ENCODE measurements around the gene BCL10.

- TF ChIP-seq, protein P1, sequence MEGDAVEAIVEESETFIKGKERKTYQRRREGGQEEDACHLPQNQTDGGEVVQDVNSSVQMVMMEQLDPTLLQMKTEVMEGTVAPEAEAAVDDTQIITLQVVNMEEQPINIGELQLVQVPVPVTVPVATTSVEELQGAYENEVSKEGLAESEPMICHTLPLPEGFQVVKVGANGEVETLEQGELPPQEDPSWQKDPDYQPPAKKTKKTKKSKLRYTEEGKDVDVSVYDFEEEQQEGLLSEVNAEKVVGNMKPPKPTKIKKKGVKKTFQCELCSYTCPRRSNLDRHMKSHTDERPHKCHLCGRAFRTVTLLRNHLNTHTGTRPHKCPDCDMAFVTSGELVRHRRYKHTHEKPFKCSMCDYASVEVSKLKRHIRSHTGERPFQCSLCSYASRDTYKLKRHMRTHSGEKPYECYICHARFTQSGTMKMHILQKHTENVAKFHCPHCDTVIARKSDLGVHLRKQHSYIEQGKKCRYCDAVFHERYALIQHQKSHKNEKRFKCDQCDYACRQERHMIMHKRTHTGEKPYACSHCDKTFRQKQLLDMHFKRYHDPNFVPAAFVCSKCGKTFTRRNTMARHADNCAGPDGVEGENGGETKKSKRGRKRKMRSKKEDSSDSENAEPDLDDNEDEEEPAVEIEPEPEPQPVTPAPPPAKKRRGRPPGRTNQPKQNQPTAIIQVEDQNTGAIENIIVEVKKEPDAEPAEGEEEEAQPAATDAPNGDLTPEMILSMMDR (CRISPR knock-in tag; IDR thresholded peaks at IDR 0.05), result no peak
- no peak for TF ChIP-seq GABPA (IDR thresholded peaks at IDR 0.05; ENCODE audit: low read depth, low read length)
- TF ChIP-seq GABPA (CRISPR knock-in tag; IDR thresholded peaks at IDR 0.05; ENCODE audit: low read depth), result no peak
- TF ChIP-seq SRF (IDR thresholded peaks at IDR 0.05; ENCODE audit: low read depth, low read length), result no peak
- TF ChIP-seq EP300 (IDR thresholded peaks at IDR 0.05; ENCODE audit: low read depth in 2 of 2, low read length in 2 of 2), result no peak
- no peak for TF ChIP-seq EP300 (CRISPR knock-in tag; IDR thresholded peaks at IDR 0.05; ENCODE audit: borderline replicate concordance)
- no peak for TF ChIP-seq NFIC (IDR thresholded peaks at IDR 0.05; ENCODE audit: low read length)
- no peak for TF ChIP-seq ZBTB1 (CRISPR knock-in tag; IDR thresholded peaks at IDR 0.05; ENCODE audit: borderline replicate concordance)
- no peak for TF ChIP-seq CEBPG (CRISPR knock-in tag; IDR thresholded peaks at IDR 0.05)
- TF ChIP-seq, protein P2, sequence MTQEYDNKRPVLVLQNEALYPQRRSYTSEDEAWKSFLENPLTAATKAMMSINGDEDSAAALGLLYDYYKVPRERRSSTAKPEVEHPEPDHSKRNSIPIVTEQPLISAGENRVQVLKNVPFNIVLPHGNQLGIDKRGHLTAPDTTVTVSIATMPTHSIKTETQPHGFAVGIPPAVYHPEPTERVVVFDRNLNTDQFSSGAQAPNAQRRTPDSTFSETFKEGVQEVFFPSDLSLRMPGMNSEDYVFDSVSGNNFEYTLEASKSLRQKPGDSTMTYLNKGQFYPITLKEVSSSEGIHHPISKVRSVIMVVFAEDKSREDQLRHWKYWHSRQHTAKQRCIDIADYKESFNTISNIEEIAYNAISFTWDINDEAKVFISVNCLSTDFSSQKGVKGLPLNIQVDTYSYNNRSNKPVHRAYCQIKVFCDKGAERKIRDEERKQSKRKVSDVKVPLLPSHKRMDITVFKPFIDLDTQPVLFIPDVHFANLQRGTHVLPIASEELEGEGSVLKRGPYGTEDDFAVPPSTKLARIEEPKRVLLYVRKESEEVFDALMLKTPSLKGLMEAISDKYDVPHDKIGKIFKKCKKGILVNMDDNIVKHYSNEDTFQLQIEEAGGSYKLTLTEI (CRISPR knock-in tag; conservative IDR thresholded peaks at IDR 0.05), result no peak
- TF ChIP-seq ZFX (CRISPR knock-in tag; IDR thresholded peaks at IDR 0.05; ENCODE audit: low read depth), result no peak
- TF ChIP-seq POLR2AphosphoS5 (IDR thresholded peaks at IDR 0.05; ENCODE audit: low read depth, low read length), result no peak
- TF ChIP-seq DPF2 (CRISPR knock-in tag; IDR thresholded peaks at IDR 0.05; ENCODE audit: borderline replicate concordance, low read depth), result no peak
- TF ChIP-seq TAF1 (CRISPR knock-in tag; IDR thresholded peaks at IDR 0.05), result no peak
These were observed 7.4 kb downstream of the BCL10 start for GRCh38 chr1:85268801-85269585.
